ENCODE data around the gene WNT5A.

GRCh38 chr3:55486101-55486856, 827 bp downstream of the WNT5A start:
- TF ChIP-seq EZH2 (IDR thresholded peaks at IDR 0.05; ENCODE audit: insufficient read depth, poor library complexity, severe bottlenecking) = no peak
- no peak for TF ChIP-seq EZH2phosphoT487 (IDR thresholded peaks at IDR 0.05; ENCODE audit: insufficient read depth, low read depth)

Measured in GM23248 (cell line).